PFSK-1 (cell line): ENCODE results near the gene C17orf75.

Experiments
- POLR2AphosphoS5 ChIP-seq: IDR thresholded peaks from 2 replicates; pipeline ENCODE4 v1.6.1; 2012; ENCODE audit warnings: low read depth, mild to moderate bottlenecking, control low read depth, low read length, moderate library complexity
- TF ChIP-seq, protein P1 (sequence below), 2 experiments: IDR thresholded peaks; 2 replicates each; pipeline versions ENCODE4 v1.6.1 to v1.8.0; 2011 to 2012; ENCODE audit warnings: low read depth in 2 of 2, low read length in 2 of 2, control low read depth in 1 of 2, inconsistent platforms in 1 of 2, mild to moderate bottlenecking in 1 of 2, moderate library complexity in 1 of 2; ENCODE audit not compliant: insufficient read depth in 1 of 2

DNA sequence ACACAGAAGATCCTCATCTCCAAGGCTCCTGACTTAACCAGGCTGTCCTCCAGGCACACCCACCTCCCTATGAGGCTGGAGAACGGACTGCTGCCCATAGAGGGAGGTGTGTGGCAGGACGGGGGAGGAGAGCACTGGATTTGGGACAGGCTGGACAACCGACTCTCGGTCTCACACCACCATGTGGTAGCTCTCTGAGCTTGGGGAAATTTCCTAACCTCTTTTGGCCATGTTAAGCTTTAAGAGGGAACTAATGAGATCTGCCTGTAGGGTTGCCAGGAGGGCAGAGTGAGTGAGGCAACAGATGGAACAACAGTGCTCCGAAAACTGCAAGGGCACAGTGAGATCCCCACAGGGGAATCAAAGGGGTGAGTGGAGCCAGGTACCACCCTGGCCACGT, 43.7 kb downstream of the C17orf75 start:
- no peak for TF ChIP-seq POLR2AphosphoS5
- TF ChIP-seq, protein P1, sequence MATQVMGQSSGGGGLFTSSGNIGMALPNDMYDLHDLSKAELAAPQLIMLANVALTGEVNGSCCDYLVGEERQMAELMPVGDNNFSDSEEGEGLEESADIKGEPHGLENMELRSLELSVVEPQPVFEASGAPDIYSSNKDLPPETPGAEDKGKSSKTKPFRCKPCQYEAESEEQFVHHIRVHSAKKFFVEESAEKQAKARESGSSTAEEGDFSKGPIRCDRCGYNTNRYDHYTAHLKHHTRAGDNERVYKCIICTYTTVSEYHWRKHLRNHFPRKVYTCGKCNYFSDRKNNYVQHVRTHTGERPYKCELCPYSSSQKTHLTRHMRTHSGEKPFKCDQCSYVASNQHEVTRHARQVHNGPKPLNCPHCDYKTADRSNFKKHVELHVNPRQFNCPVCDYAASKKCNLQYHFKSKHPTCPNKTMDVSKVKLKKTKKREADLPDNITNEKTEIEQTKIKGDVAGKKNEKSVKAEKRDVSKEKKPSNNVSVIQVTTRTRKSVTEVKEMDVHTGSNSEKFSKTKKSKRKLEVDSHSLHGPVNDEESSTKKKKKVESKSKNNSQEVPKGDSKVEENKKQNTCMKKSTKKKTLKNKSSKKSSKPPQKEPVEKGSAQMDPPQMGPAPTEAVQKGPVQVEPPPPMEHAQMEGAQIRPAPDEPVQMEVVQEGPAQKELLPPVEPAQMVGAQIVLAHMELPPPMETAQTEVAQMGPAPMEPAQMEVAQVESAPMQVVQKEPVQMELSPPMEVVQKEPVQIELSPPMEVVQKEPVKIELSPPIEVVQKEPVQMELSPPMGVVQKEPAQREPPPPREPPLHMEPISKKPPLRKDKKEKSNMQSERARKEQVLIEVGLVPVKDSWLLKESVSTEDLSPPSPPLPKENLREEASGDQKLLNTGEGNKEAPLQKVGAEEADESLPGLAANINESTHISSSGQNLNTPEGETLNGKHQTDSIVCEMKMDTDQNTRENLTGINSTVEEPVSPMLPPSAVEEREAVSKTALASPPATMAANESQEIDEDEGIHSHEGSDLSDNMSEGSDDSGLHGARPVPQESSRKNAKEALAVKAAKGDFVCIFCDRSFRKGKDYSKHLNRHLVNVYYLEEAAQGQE (IDR thresholded peaks at IDR 0.05; ENCODE audit: insufficient read depth in 1 of 2, low read depth in 2 of 2, low read length in 2 of 2) = no peak
